Measurements from ENCODE around the gene KAT8.
"Not testable (repeated sequence)": the region's sequence is repeated elsewhere in the genome, so short reads cannot be mapped to it uniquely, and the experiment has no call there.

The KAT8 gene

GRCh38 chr16:31131841-31132271, 14.4 kb downstream of the KAT8 start:
- DNase-seq (ENCODE audit: low read depth in 2 of 2), result no peak

DNA sequence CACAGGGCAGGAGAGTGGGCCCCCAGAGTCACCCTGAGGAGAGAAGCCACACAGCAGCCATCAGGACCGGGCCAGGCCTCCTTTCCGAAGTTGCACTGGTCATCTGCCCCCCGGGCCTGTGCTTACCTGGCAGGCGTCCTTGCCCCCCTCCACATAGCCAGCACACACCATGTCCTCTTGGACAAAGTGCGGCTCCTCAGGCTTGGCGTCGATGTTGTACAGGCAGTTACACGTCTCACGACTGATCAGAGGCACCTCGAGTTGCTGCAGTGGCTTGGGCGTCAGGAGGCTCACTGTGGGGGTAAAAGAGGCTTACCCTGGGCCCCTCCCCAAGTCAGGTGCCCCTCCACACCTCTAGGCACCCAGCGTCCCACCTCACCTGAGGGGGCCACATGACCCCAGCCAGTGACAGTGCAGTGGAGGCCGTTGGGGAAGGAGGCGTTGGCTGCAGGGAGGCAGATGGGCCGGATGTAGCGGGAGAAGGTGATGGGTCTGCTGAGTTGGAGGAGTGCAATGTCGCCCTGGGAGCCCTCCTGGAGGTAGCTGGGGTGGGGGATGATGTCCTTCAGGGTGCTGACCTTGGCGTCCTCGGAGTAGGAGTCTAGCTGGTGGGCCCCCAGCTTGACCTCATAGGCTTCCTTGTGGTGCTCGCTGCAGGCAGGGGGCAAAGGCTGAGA, 15.0 kb downstream of the KAT8 start:
- no peak for DNase-seq (ENCODE audit: low read depth in 2 of 2)

- no peak for DNase-seq (ENCODE audit: low read depth in 2 of 2)
These were observed 15.6 kb downstream of the KAT8 start for GRCh38 chr16:31133046-31133501.

DNA sequence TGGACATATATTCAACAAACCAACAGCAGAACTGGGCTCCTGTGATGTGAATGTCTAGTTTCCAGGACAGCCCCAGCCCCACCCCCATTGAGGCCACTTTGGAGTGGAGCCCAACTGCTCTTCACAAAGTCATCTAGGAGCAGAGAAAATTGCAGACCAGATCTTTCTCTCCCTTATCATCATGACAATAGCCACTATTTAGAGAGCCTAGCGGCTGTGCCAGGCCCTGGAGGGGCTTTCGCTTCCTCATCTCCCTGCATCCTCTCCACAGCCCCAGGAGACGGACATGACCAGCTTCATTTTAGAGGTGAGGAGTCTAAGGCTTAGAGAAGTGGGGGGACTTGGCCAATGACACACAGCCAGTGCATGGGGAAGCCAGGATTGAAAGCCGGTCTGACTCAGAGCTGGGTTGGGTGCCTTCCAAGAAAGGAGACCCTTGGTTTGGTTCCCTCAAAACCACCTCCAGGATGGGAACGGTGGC, 16.7 kb downstream of the KAT8 start:
- DNase-seq (ENCODE audit: low read depth in 2 of 2), result no peak

DNA sequence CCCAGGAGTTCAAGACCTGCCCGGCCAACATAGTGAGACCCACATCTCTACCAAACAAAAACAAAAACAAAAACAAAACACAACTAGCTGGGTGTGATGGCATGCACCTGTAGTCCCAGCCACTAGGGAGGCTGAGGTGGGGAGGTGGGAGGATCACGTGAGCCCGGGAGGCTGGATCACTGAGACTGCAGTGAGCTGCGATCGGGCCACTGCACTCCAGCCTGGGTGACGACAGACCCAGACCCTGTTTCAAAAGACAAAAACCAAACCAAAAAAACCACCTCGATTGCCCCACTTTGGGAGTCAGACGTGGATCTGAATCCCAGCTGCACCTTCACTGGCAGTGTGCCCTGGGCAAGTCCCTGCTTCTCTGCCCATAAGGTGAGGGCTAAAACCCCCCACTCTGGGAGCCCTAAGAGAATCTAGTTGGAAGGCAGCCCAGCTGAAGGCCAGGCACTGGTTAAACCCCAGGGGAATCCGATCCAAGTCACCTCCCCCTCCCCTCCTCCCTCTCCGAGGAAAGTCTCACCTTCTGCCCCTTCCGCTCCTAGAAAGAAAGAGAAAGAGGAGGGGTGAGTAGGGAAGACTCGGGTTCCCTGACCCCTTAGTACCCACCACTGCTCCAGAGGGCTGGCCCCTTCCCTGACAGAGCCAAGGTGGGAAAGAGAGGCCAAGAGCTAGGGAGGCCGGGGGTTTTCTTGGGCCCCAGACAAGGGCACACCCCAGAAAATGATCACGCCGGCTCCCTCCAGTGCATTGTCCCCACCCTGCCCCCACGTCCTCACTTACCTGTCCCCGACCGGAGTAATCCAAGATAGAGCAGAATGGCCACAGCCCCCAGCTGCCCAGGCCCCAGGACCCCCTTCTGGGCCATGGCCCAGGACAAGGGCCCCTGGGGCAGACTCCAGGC, 17.4 kb downstream of the KAT8 start:
- DNase-seq (ENCODE audit: low read depth in 2 of 2), result no peak

DNA sequence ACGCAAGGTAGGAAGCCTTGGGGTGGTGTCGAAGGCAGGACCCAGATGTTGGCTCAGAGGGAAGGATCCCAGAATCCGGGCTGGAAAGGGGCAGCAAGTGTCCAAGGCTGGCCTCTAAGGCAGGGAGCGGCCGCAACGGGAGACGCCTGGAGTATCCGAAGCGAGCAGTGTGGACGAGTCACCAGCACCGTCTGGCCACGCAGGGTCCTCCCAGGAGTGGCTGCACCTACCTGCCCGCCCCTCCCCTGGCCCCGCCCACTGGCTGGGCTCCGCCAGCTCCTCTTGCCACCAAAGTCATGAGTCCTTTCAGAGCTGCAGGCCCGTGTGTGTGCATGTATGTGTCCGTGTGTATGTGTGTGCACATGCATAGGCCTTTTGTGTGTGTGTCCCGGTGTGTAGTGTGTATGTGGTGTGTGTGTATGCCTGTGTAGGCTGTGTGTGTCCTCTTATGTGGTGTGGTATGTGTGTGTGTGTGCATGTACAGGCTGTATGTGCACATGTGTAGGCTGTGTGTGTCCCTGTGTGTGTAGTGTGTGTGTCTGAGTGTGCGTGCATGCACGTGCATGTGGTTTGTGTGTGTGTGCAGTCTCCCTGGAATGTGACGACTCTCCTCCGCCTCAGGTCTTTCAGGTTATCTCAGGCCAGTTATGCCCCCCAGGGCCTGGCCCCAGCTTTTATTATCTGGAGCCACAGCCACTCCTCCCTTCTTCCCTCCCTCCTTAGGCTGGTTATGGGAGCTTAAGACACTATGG, 18.2 kb downstream of the KAT8 start, which contains the start of gene PRSS8:
Gene PRSS8, minus strand, starts transcription at position 193 of the 752 bp plus-strand sequence. CDS start 229 bp downstream, outside the sequence.
- DNase-seq (ENCODE audit: low read depth in 2 of 2), result no peak

DNA sequence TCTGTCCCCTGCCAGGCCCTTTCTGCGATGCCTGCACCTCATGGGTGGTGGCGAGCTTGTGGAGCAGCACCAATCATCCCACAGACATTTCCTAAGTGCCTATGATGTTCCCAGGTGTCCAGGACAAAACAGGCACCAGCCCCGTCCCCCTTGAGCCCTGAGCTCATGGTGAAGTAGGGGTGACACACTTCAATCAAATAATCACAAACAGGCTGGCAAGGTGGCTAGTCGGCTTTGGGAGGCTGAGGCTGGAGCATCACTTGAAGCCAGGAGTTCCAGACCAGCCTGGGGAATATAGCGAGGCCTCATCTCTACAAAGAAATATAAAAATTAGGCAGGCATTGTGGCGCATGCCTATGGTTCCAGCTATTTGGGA, 18.8 kb downstream of the KAT8 start:
- DNase-seq (ENCODE audit: low read depth in 2 of 2), result no peak

DNA sequence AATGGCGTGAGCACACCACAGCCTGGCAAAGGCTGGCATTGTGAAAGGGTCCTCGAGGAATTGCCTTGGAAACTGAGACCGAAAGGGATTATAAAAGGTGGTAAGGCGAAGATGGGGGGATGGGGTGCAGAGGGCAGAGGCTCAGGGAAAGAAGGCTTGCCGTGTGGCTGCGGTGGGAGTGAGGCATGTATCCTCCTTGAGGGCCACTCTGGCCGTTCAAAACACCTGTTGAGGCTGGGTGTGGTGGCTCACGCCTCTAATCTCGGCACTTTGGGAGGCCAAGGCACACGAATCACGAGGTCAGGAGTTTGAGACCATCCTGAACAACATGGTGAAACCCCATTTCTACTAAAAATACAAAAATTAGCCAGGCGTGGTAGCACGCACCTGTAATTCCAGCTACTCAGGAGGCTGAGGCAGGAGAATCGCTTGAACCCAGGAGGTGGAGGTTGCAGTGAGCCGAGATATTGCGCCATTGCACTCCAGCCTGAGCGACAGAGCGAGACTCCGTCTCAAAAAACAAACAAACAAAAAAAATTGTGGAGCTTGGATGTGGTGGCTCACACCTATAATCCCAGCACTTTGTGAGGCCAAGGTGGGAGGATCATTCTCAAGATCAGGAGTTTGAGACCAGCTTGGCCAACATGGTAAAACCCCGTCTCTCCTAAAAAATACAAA, 19.5 kb downstream of the KAT8 start:
- DNase-seq (ENCODE audit: low read depth in 2 of 2), result not testable (repeated sequence)

DNA sequence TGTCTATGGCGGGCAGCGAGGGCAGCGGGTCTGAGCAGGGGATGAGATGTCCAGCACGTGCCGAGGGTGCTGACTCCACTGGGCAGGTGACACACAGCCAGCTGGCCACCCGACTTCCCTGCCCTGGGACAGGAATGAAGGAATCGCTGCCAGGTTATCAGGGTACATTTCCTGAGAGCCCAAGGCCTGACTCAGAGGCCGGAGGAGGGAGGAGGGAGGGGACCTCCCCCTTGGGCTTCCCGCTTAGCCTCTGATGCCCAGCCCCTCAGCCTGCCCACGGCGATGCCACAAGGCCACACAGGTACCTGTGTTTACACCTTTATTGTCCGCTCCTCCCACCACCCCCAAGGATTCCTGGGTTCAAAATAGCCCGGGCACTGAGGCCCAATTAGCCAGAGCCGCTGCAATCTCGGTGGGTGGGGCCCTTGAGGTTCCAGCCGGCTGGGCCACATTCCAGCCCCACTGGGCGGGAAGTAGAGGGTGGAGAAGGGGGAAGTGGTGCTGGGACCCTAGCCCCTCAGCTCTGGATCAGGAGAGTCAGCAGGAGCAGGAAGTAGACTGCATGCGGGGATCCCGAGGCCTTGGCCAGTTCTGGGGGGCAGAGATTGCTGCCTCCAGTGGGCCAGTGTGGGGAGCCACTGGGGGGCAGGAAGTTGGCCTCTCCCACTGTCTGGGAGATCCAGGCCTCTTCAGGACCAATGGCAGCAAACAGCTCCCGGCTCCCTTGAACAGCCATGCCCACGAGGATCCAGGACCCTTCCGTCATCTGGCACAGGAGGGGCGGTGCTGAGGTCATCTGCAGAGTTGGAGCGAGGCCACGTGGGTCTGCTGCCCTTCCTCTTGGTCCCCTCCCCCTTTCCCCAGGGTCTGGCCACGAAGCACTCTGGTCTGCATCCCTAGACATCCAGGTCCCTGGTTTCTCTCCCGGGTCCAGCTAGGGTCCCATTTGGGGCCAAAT, 21.4 kb downstream of the KAT8 start:
- no peak for DNase-seq (ENCODE audit: low read depth in 2 of 2)

GRCh38 chr16:31141071-31141469, 23.6 kb downstream of the KAT8 start:
- not testable (repeated sequence) for DNase-seq (ENCODE audit: low read depth in 2 of 2)

DNA sequence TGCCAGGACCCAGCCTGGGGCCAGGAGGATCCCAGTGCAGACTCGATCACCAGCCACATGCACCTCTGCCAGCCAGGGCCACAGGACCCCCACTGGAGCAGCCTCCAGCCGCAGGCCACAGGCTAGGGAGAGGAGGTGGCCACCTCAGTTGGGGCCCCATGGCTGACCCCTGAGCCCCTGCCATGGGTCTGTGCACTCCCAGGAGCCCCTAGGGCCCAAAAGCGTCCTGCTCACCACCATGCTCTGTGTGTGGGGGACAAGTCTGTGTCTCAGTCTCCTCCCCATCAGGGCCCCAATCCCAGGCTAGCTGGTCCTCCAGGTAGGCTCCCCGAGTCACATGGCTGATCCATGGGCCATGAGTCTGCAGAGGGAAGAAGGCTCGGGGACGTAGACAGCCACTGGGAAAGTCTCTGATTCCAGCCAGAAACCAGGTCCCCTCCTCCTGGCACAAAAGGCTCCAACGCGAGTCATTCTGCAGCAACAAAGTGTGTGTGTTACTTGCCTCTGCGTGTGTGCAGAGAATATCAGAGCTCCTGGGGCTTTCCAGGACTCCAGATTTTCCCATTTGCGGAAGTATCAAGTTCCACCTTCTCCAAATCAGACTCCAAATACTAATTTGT, 24.1 kb downstream of the KAT8 start:
- no peak for DNase-seq (ENCODE audit: low read depth in 2 of 2)

- DNase-seq (ENCODE audit: low read depth in 2 of 2), result peak; percentile 96 to 98
These were observed 24.9 kb downstream of the KAT8 start for GRCh38 chr16:31142109-31143010.

GRCh38 chr16:31143011-31143693, 25.7 kb downstream of the KAT8 start:
- no peak for DNase-seq (ENCODE audit: low read depth in 2 of 2)

- DNase-seq (ENCODE audit: low read depth in 2 of 2), result no peak
These were observed 26.3 kb downstream of the KAT8 start for GRCh38 chr16:31143694-31144148.

GRCh38 chr16:31144418-31144817, 27.0 kb downstream of the KAT8 start:
- not testable (repeated sequence) for DNase-seq (ENCODE audit: low read depth in 2 of 2)

DNA sequence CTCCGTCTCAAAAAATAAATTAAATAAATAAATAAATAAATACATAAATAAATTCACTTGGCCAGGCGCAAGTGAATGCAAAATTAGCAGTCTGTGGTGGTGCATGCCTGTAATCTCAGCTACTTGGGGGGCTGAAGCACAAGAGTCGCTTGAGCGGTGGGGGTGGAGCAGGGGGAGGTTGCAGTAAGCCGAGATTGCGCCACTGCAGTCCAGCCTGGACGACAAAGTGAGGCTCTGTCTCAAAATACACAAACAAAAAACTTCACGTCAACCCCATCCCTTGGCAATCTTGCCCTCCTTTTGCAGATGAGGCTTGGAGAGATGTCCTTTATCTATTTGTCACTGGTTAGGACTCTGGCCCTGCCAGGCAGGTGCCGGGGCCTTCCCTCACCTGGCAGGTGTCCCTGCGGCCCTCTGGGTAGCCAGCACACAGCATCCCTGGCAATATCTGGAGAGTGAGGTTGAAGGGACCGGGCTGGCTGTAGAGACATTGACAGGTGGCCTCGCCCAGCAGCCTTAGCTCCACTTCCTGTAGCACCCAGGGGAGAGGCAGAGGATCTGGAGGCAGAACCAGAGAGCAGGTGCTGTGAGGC, 28.0 kb downstream of the KAT8 start:
- DNase-seq (ENCODE audit: low read depth in 2 of 2), result no peak

GRCh38 chr16:31147574-31147973, 30.1 kb downstream of the KAT8 start:
- DNase-seq (ENCODE audit: low read depth in 2 of 2), result no peak
